Hematopoietic multipotent progenitor cell treated with erythropoietin and hydrocortisone succinate and interleukin-3 and kit ligand, for 4 days (in vitro differentiated cells): Measurements from ENCODE around the gene DIS3L.
"Not testable (repeated sequence)": the region's sequence is repeated elsewhere in the genome, so short reads cannot be mapped to it uniquely, and the experiment has no call there.

Experiments
- DNase-seq: peaks from one replicate; pipeline ENCODE4 v3.0.0-alpha.2; 2015

The DIS3L gene

DNA sequence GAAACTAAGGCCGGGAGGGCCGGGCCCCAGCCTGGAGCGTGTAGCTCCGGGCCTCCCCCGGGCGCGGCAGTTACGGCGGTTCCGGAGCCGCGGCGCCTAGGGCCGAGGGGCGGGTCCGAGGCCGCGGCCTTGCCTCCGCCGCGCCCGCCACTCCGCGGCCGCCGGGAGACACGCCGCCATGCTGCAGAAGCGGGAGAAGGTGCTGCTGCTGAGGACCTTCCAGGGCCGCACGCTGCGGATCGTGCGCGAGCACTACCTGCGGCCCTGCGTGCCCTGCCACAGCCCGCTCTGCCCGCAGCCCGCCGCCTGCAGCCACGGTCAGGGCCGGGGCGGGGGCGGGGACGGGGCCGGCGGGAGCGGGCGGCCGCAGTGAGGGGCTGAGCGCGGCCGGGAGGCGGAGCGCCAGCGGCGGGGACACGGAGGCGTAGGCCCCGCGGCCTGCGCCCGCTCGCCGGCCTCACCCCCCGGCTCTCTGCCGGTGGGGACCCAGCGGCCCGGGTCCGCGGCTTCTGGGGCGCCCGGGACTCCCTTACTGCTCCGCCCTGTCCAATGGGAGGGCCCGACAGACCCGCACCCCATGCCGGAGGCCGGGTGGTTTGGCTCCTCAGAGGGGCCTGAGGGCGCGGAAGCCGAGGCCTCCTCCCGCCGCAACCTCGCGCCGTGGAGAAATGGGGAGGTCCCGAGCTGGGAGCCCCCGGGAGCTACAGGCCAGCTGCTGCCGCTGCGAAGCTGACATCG is at the start of gene DIS3L:
TSS of gene DIS3L (plus strand) at position 150 of the 738 bp plus-strand sequence. CDS start at position 179, 29 bp downstream.
- DNase-seq, result peak; percentile 90

DNA sequence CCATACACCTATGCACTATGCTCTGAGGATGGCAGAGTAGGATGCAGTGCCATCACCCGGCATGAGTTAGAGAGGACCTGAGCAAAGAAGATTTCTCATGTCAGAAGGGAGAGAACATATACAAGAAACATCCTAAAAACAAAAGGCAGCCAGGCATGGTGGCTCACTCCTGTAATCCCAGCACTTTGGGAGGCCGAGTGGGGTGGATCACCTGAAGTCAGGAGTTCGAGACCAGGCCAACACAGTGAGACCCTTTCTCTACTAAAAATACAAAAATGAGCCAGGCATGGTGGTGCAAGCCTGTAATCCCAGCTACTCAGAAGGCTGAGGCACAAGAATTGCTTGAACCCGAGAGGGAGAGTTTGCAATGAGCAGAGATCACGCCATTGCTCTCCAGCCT is 47.5 kb upstream of the DIS3L start:
- DNase-seq, result not testable (repeated sequence)

- no peak for DNase-seq
Observed at GRCh38 chr15:66246937-66247336, 46.4 kb upstream of the DIS3L start.

DNA sequence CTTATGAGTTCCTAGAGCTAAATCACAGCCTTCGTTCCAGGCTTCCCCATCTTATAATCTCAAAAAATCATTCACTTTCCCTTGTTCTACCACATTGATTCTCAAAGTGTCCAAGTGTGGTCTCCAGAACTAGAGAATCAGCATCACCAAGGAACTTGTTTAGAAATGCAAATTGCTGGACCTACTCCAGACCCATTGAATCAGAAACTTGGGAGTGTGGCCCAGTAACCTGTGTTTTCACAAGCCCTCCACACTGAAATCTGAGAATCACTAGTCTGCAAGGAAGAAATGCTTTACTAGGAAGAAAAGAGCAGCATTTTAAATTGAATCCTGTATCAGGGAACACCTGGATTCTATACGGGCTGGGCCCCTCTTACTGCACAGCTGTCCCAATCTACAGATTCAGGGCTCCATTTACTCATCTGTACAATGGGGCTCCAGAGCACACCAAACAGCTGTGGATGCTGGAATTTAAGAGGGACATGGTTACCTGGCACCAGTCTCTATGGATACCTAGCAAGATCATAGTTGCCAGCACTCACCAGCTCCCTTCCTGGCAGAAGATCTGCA is 43.7 kb upstream of the DIS3L start:
- no peak for DNase-seq

- no peak for DNase-seq
Observed at GRCh38 chr15:66251065-66251789, 42.1 kb upstream of the DIS3L start.

- DNase-seq, result peak; percentile 66
Observed at GRCh38 chr15:66251790-66252684, 41.3 kb upstream of the DIS3L start.

DNA sequence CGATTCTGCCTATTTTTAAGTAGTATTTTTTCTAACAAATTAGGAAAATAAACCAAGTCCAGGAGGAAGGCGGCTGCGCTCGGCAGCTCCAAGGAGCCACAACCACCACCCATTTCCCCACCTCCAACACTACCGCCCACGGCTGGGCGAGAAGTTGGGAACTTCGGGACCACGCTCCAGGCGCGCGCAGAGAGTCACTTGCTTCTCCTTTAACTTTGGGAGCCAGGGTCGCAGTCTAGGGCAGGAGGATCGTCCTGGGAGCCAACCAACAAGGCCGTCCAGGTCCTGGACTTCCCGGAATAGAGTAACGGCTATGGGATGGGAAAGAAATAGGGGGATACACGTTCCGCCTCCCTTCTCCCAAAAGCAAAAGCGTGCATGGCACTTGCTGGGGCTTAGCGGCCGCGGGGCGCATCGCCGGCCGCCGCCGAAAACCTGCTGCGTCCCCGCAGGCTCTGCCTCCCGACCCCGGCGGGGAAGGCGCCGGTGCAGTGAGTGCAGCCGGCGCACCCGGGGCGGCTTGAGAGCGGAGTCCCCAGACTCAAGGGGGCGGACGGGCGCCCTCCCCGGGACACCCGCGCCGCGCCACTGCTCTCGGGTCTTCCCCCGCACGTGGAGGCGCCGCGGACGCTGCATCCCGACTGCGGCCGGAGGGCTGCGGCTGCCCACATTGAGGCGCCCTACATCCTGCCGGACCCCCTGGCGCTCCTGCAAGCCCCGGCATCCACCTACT is 40.5 kb upstream of the DIS3L start:
- DNase-seq, result peak; percentile 43

GRCh38 chr15:66253418-66254088 is 39.8 kb upstream of the DIS3L start, which contains the start of gene MEGF11:
Gene MEGF11, minus strand, starts transcription at chr15:66253750. Its CDS starts 125,347 bp downstream, at chr15:66128403.
- no peak for DNase-seq

- DNase-seq, result no peak
Observed at GRCh38 chr15:66254089-66254950, 39.0 kb upstream of the DIS3L start.

GRCh38 chr15:66254951-66255676 is 38.3 kb upstream of the DIS3L start:
- DNase-seq, result no peak

DNA sequence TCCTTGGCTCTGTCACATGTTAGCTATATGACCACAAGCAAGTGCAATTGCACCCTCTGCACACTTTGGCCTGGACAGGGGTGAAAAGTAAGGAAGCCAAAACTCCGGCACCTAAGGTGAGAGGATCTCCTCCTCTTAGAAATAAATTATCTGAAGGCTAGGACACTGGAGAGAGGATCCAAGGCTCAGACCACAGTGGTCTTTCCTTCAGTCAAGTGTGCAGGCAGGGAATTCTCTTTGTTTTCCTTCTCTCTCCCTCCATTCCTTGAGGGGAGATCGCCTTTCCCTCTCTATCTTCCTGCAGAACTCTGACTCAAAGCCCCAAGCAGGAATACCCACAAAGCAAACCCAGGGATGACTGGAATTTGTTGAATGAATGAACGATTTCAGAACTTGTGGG is 36.7 kb upstream of the DIS3L start:
- no peak for DNase-seq

DNA sequence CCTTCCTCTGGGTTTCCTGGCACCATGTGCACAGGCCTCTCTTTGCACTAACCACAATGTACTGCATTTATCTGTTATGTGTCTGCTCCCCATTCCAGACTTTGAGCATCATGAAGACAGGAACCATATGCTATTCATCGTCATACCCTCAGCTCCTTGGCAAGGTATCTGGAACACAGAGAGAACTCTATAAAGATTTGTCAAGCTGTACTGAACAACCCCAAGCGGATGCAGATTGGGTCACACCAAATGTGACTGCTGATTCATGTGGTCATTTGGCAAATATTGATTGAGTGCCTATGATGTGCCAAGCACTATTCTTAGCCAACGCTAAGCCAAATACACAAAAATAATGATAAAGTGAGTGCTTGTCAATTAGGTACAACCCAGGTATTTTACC is 32.3 kb upstream of the DIS3L start:
- DNase-seq, result no peak

DNA sequence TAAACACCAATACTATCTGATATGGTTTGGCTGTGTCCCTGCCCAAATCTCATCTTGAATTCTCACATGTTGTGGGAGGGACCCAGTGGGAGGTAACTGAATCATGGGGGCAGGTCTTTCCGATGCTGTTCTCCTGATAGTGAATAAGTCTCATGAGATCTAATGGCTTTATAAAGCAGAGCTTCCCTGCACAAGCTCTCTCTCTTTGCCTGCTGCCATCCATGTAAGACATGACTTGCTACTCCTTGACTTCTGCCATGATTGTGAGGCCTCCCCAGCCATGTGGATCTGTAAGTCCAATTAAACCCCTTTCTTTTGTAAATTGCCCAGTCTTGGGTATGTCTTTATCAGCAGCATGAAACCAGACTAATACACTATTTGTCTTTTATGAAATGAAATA is 30.5 kb upstream of the DIS3L start:
- not testable (repeated sequence) for DNase-seq

GRCh38 chr15:66264859-66265513 is 28.4 kb upstream of the DIS3L start:
- no peak for DNase-seq

DNA sequence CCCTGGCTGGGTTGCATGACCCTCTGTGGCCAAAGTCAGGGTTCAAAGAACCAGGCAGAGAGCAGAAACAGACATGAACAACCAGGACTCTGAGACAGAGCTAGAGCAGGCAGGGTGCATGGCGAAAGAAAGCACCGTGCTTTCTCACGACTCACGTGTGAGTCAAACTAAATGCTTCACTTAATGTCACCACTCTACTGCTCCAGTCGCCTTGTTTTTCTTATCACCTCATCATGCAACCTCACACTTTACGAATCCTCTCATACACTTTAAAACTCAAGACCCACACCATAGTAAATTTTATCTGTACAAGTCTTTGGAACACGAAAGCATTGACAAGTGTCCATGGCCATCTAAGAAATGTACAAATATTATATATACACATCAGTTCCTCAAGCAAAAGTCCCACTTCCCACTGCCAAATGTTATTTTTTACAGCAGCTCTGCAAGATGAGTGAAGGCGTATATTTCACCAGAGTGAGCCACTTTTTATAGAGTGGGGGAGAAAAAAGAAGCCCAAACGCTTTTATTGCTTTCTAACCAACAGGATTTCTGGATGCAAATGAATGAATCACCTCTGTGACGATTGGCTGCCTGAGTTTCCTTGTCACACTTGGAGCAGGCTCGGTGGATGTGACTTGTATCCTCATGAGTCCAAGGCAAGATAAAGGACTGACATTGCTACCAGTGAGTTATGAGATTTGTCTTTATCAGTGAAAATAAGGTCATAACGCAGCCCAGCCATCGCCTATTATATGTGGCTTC is 23.9 kb upstream of the DIS3L start:
- DNase-seq, result peak; percentile 40

- no peak for DNase-seq
Observed at GRCh38 chr15:66270932-66271331, 22.4 kb upstream of the DIS3L start.

GRCh38 chr15:66275352-66275751 is 18.0 kb upstream of the DIS3L start:
- no peak for DNase-seq

DNA sequence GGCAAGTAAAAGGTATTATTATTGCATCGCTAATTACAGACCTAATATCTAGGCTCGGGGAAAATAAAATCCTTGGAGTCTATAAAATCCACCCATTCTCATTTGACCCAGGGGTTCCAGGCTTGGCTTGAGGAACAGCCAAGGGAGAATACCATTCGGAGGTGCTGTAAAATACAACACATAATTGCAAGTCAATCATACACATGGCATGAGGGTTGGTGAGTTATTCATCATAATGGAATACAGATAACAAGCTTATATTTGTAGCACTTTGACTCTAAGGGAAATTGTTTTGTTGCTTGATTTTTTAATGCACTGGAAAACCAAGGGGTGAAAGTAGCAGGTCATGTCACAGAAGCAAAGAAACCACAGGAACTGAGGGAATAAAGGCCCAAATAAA is 16.8 kb upstream of the DIS3L start:
- DNase-seq, result no peak
